Uterus (tissue), 2 donors: ENCODE measurements around the gene KIRREL3.

ENCODE experiments used
- POLR2A ChIP-seq, 2 donors: fragments of 450-650 bp; IDR thresholded peaks; one replicate each; pipeline ENCODE4 v1.6.1; 2016; ENCODE audit warnings: antibody characterized with exemption in 2 of 2, mild to moderate bottlenecking in 1 of 2, moderate library complexity in 1 of 2
- TF ChIP-seq, protein P1 (sequence below), 4 experiments: fragments of 200-600 bp in 2 of 4; fragments of 450-650 bp in 2 of 4; sonication (generic) in 2 of 4; IDR thresholded peaks; one replicate each; pipeline ENCODE4 v1.5.1; 2016 to 2019; ENCODE audit warnings: antibody characterized with exemption in 4 of 4, mild to moderate bottlenecking in 2 of 4, moderate library complexity in 1 of 4

DNA sequence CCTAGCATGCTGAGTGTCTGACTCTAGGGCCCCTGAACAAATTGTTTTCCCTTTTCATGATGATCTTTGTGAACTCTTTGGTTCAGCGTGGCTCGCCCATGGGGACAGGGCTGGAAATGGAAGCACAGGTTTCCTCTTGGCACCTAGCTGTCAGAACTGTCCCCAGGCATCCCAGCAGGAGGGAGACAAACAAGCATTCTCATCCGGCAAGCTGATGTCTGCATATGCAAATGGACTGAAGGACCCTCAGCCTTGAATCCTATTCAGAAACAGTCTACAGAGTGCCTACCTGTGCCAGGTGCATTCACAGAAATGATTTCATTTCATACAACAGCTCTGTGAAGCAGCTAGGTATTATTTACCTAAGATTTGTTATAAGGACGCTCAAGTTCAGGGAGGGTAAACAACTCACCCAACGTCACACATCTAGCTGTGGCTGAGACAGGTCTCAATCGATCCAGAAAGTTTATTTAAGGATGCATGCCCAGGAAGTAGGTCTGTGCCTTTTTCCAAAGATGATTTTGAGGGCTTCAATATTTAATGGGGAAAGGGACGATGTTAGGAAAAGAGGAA, 176.4 kb downstream of the KIRREL3 start:
- TF ChIP-seq, protein P1, sequence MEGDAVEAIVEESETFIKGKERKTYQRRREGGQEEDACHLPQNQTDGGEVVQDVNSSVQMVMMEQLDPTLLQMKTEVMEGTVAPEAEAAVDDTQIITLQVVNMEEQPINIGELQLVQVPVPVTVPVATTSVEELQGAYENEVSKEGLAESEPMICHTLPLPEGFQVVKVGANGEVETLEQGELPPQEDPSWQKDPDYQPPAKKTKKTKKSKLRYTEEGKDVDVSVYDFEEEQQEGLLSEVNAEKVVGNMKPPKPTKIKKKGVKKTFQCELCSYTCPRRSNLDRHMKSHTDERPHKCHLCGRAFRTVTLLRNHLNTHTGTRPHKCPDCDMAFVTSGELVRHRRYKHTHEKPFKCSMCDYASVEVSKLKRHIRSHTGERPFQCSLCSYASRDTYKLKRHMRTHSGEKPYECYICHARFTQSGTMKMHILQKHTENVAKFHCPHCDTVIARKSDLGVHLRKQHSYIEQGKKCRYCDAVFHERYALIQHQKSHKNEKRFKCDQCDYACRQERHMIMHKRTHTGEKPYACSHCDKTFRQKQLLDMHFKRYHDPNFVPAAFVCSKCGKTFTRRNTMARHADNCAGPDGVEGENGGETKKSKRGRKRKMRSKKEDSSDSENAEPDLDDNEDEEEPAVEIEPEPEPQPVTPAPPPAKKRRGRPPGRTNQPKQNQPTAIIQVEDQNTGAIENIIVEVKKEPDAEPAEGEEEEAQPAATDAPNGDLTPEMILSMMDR (IDR thresholded peaks at IDR 0.05) = no peak
- TF ChIP-seq POLR2A (IDR thresholded peaks at IDR 0.05) = no peak
